ENCODE data around the gene STMP1.

Gene STMP1

DNA sequence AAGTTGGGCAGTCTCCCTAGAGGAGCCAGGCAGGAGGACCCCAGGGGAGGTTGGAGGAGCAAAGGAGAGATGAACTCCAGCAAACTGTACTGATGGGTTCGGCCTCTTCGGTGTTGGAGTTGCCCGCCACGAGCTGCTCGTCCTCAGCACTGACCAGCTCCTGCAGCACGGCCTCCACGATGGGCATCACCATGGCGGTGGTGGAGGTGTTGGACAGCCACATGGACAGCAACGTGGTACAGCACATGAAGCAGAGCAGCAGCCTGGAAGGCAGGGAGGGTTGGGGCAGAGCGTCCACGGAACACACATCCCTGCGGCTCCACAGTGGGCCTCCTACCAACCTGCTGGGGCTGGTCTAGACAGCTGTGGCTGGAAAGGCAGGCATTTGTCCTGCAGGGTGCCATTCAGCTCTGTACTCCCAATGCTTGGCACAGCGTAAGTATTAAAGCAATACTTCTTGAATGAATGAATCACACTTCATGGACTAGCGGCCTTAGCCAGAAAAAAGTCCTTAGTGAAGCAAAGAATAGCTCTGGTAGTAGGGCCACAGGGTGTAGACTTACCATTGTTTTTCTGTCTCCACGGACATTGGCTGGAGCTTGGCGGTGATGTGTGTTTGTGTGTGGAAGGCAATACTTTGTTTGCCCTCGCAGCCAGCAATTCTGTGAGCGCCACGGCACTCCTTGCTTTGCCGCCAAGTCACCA, 43.9 kb downstream of the STMP1 start:
- H3K9me3 ChIP-seq (ENCODE audit: severe bottlenecking): no peaks in the 10 kb centered on the region
- H3K36me3 ChIP-seq: no peaks in the 10 kb centered on the region
- DNase-seq: no peak
- H3K4me3 ChIP-seq (ENCODE audit: low read depth, low read length): no peak overlapping the region
- no peaks in the 10 kb centered on the region for H3K27me3 ChIP-seq (ENCODE audit: insufficient read depth, low read depth, severe bottlenecking)
- H3K27ac ChIP-seq: no peak overlapping the region
- TF ChIP-seq CTCF (IDR thresholded peaks at IDR 0.05; ENCODE audit: low read depth, low read length): no peak

GRCh38 chr7:135706858-135707569, 44.7 kb downstream of the STMP1 start:
- no peak for TF ChIP-seq CTCF (IDR thresholded peaks at IDR 0.05; ENCODE audit: low read depth, low read length)

GRCh38 chr7:135707570-135707966, 45.3 kb downstream of the STMP1 start:
- no peak for DNase-seq
- H3K9me3 ChIP-seq (ENCODE audit: severe bottlenecking): no peaks in the 10 kb centered on the region
- no peak for TF ChIP-seq CTCF (IDR thresholded peaks at IDR 0.05; ENCODE audit: low read depth, low read length)
- H3K4me3 ChIP-seq (ENCODE audit: low read depth, low read length): no peak overlapping the region
- H3K27me3 ChIP-seq (ENCODE audit: insufficient read depth, low read depth, severe bottlenecking): no peaks in the 10 kb centered on the region
- no peak overlapping the region for H3K27ac ChIP-seq
- no peaks in the 10 kb centered on the region for H3K36me3 ChIP-seq

More at GRCh38 chr7:135706858-135707569, 44.7 kb downstream of the STMP1 start:
- DNase-seq: no peak
- no peak overlapping the region for H3K4me3 ChIP-seq (ENCODE audit: low read depth, low read length)
- H3K27ac ChIP-seq: no peak overlapping the region
- H3K36me3 ChIP-seq: no peaks in the 10 kb centered on the region
- no peaks in the 10 kb centered on the region for H3K9me3 ChIP-seq (ENCODE audit: severe bottlenecking)
- H3K27me3 ChIP-seq (ENCODE audit: insufficient read depth, low read depth, severe bottlenecking): no peaks in the 10 kb centered on the region

DNA sequence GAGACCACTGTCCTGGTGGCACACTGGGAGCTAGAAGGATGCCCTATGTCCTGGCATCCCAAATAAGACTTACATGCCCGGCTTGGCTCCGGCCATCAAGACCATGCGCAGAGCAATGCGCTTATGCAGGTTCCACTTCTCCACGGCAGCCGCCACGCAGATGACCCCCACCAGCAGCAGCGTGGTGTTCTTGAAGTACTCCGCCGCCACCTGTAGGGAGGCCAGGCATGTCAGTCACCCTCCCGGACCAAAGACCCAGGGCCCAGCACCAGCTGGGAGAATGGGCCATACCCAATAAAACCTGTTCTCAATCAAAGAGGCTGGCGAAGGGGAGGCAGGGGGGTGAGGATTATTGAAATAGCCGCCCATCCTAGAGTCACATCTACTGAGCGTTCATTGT, 45.7 kb downstream of the STMP1 start:
- Histone ChIP-seq H3K27ac (no peak overlapping the region), H3K4me3 (ENCODE audit: low read depth, low read length) (no peak overlapping the region), H3K9me3 (ENCODE audit: severe bottlenecking) (no peaks in the 10 kb centered on the region), H3K36me3 (no peaks in the 10 kb centered on the region), H3K27me3 (ENCODE audit: insufficient read depth, low read depth, severe bottlenecking) (no peaks in the 10 kb centered on the region)
- TF ChIP-seq CTCF (IDR thresholded peaks at IDR 0.05; ENCODE audit: low read depth, low read length): peak; percentile 66
- DNase-seq: peak; percentile 67

DNA sequence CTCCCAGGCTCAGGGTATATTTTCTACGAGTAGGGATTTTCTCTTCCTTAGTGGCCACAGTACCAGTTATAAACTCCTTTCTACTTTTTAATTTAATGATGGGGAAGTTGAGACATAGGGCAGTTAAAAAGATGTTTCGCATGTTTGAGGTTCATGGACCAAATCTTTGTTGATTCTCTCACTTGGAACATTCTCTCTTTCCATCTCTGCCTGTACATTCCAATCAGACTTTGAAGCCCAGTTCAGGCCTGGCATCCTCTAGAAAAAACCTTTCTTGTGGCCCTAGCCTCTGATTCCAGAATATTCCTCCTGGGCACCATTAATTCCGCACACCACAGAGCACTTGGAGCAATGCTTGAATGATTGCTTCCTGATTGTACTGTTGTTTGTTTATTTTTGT, 47.2 kb downstream of the STMP1 start:
- Histone ChIP-seq H3K4me3 (ENCODE audit: low read depth, low read length) (no peak overlapping the region), H3K36me3 (no peaks in the 10 kb centered on the region), H3K9me3 (ENCODE audit: severe bottlenecking) (no peaks in the 10 kb centered on the region), H3K27me3 (ENCODE audit: insufficient read depth, low read depth, severe bottlenecking) (no peaks in the 10 kb centered on the region), H3K27ac (no peak overlapping the region)
- DNase-seq: no peak
- no peak for TF ChIP-seq CTCF (IDR thresholded peaks at IDR 0.05; ENCODE audit: low read depth, low read length)
